ENCODE data around the gene GPR142.

GPR142 gene

GRCh38 chr17:74383141-74383540 is 15.8 kb downstream of the GPR142 start:
- no peak overlapping the region for H3K4me2 ChIP-seq (ENCODE audit: insufficient read depth, low read length)
- no peaks in the 10 kb centered on the region for H4K20me1 ChIP-seq (ENCODE audit: insufficient read depth, low read length)
- no peak overlapping the region for H3K9ac ChIP-seq (ENCODE audit: low read depth, low read length)
- H3K36me3 ChIP-seq (ENCODE audit: insufficient read depth, low read length) = no peaks in the 10 kb centered on the region
- H3K9me3 ChIP-seq (ENCODE audit: insufficient read depth, low read length, severe bottlenecking) = no peaks in the 10 kb centered on the region
- ATAC-seq (ENCODE audit: insufficient read depth, low read depth) = no peak
- H3K4me3 ChIP-seq (ENCODE audit: low read depth in 1 of 2, low read length in 2 of 2) = no peak overlapping the region
- DNase-seq = no peak
- TF ChIP-seq CTCF (IDR thresholded peaks at IDR 0.05; ENCODE audit: borderline replicate concordance, extremely low read depth, low read length, poor library complexity, severe bottlenecking) (no peak), EZH2 (IDR thresholded peaks at IDR 0.05; ENCODE audit: borderline replicate concordance, low read depth, low read length, severe bottlenecking) (no peak)
- peaks cover 9% of the 10 kb centered on the region for H3K4me1 ChIP-seq (ENCODE audit: insufficient read depth, low read length)
- H3K27ac ChIP-seq (ENCODE audit: low read length) = no peak overlapping the region
- H3K79me2 ChIP-seq (ENCODE audit: insufficient read depth, low read length) = no peaks in the 10 kb centered on the region
- H2AFZ ChIP-seq (ENCODE audit: low read depth, low read length) = no peak overlapping the region
- no peaks in the 10 kb centered on the region for H3K27me3 ChIP-seq (ENCODE audit: insufficient read depth, low read length, poor library complexity)

GRCh38 chr17:74385201-74385600 is 17.9 kb downstream of the GPR142 start:
- Histone ChIP-seq H3K79me2 (ENCODE audit: insufficient read depth, low read length) (no peaks in the 10 kb centered on the region), H3K27ac (ENCODE audit: low read length) (no peak overlapping the region), H2AFZ (ENCODE audit: low read depth, low read length) (no peak overlapping the region), H3K36me3 (ENCODE audit: insufficient read depth, low read length) (no peaks in the 10 kb centered on the region), H4K20me1 (ENCODE audit: insufficient read depth, low read length) (no peaks in the 10 kb centered on the region), H3K27me3 (ENCODE audit: insufficient read depth, low read length, poor library complexity) (no peaks in the 10 kb centered on the region), H3K4me3 (ENCODE audit: low read depth in 1 of 2, low read length in 2 of 2) (no peak overlapping the region), H3K9me3 (ENCODE audit: insufficient read depth, low read length, severe bottlenecking) (no peaks in the 10 kb centered on the region), H3K4me2 (ENCODE audit: insufficient read depth, low read length) (no peak overlapping the region), H3K4me1 (ENCODE audit: insufficient read depth, low read length) (no peaks in the 10 kb centered on the region), H3K9ac (ENCODE audit: low read depth, low read length) (no peak overlapping the region)
- TF ChIP-seq EZH2 (IDR thresholded peaks at IDR 0.05; ENCODE audit: borderline replicate concordance, low read depth, low read length, severe bottlenecking) (no peak), CTCF (IDR thresholded peaks at IDR 0.05; ENCODE audit: borderline replicate concordance, extremely low read depth, low read length, poor library complexity, severe bottlenecking) (no peak)
- ATAC-seq (ENCODE audit: insufficient read depth, low read depth) (no peak), DNase-seq (no peak)

GRCh38 chr17:74386386-74386785 is 19.1 kb downstream of the GPR142 start:
- DNase-seq (no peak), ATAC-seq (ENCODE audit: insufficient read depth, low read depth) (no peak)
- H3K4me3 ChIP-seq (ENCODE audit: low read depth in 1 of 2, low read length in 2 of 2) = no peak overlapping the region
- H3K79me2 ChIP-seq (ENCODE audit: insufficient read depth, low read length) = no peaks in the 10 kb centered on the region
- H2AFZ ChIP-seq (ENCODE audit: low read depth, low read length) = no peak overlapping the region
- H3K27me3 ChIP-seq (ENCODE audit: insufficient read depth, low read length, poor library complexity) = no peaks in the 10 kb centered on the region
- H3K4me1 ChIP-seq (ENCODE audit: insufficient read depth, low read length) = no peaks in the 10 kb centered on the region
- H4K20me1 ChIP-seq (ENCODE audit: insufficient read depth, low read length) = no peaks in the 10 kb centered on the region
- H3K9me3 ChIP-seq (ENCODE audit: insufficient read depth, low read length, severe bottlenecking) = no peaks in the 10 kb centered on the region
- TF ChIP-seq CTCF (IDR thresholded peaks at IDR 0.05; ENCODE audit: borderline replicate concordance, extremely low read depth, low read length, poor library complexity, severe bottlenecking) (no peak), EZH2 (IDR thresholded peaks at IDR 0.05; ENCODE audit: borderline replicate concordance, low read depth, low read length, severe bottlenecking) (no peak)
- no peak overlapping the region for H3K9ac ChIP-seq (ENCODE audit: low read depth, low read length)
- H3K36me3 ChIP-seq (ENCODE audit: insufficient read depth, low read length) = no peaks in the 10 kb centered on the region
- H3K4me2 ChIP-seq (ENCODE audit: insufficient read depth, low read length) = no peak overlapping the region
- H3K27ac ChIP-seq (ENCODE audit: low read length) = no peak overlapping the region
